Measurements from ENCODE around the gene CBFA2T3.

CBFA2T3 gene

DNA sequence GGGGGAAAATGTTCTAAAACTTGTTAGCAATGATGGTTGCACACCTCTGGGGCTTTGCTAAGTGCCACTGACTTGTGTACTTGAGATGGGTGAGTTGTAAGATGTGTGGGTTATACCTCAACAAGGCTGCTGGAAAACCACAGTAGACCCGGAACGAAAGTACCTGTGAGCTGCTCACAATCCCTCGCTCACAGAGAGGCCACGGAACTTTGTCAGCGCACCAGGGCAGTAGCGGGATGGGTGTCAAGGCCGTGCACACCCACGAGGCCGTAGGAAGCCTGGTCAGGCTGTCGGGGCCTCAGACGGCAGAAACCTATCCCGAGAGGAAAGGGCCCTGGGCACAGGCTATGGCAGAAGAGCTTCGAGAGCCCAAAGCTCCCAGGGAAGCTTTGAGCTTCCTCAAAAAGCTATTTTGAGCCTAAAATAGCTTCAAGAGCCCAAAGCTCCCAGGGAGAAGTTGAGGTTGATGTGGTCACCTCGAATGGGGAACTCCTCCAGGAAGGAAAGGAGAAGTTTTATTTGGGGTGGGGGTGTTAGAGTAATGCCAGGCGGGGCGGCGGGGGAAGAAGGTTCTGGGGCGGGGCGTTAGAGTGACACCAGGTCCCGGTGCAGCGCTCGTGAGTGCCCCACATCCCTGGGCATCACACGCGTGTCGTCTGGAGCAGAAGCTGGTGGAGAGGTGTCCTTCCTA lies 19.0 kb downstream of the CBFA2T3 start:
- DNase-seq, result peak; percentile 18

DNA sequence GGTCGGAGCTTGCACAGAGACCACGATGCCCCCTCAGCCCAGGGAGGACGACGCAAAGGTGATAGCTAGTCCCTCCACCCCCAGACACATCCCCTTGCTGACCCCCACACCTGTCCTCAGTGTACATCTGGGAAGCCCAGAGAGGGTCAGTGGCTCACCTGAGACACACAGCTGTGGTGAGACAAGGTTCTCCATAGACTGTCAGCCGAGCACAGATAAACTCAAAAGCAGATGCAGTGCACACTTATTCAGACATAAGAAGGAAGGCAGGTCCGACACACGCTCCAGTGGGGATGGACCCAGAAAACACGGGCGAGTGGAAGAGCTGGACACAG lies 19.6 kb downstream of the CBFA2T3 start:
- no peak for DNase-seq

DNA sequence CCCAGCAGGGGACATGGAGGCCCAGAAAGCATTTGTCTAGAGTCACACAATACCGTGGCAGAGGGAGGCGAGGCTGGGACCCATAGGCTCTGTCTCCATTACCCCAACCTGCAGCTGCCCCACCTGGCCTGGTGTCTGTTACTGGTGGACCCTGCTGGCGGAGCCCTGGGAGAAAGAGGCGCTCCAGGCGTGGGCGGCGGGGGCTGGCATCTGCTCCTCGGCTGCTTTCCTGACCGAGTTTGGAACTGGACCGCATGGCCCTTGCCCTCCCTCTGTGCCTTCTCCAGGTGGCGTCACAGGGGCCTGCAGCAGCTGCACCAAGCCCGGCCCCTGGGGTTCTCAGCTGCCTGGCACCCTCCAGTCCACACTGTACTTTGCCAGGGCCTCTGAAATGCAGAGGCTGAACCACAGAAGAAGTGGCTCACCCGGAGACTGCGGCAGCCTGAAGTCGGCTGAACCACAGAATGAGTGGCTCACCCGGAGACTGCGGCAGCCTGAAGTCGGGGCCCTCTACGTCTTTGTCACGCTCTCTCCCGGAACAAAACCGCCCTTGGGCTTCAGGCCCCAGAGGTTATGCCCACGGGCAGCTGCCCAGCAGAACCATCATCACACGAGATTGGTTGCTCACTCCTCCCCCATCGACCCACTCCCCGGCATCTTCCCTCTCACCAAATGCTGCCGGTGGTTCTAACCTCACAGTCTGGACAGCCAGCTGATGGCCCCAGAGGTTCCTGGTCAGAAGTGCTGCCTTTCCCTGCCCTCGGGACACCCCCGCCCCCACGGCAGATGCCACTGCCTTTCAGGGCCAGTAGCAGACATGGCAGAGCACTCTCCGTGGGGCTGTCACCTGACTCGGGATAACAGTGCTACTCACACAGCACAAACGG lies 20.2 kb downstream of the CBFA2T3 start:
- no peak for DNase-seq

DNA sequence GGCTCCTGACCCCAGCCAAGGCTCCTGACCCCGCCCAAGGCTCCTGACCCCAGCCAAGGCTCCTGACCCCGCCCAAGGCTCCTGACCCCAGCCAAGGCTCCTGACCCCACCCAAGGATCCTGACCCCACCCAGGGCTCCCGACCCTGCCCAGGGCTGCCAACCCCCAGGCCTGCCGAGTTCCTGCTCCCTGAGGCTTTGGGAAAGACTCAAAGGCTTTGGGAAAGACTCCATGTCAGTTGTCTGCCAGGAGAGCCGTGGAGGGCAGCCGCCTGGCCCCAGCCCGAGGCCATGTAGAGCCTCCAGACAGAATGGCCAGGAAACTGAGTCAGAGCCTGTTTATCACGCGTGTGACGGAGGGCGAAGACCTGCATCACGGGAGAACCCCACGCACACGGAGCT lies 21.1 kb downstream of the CBFA2T3 start:
- no peak for DNase-seq

DNA sequence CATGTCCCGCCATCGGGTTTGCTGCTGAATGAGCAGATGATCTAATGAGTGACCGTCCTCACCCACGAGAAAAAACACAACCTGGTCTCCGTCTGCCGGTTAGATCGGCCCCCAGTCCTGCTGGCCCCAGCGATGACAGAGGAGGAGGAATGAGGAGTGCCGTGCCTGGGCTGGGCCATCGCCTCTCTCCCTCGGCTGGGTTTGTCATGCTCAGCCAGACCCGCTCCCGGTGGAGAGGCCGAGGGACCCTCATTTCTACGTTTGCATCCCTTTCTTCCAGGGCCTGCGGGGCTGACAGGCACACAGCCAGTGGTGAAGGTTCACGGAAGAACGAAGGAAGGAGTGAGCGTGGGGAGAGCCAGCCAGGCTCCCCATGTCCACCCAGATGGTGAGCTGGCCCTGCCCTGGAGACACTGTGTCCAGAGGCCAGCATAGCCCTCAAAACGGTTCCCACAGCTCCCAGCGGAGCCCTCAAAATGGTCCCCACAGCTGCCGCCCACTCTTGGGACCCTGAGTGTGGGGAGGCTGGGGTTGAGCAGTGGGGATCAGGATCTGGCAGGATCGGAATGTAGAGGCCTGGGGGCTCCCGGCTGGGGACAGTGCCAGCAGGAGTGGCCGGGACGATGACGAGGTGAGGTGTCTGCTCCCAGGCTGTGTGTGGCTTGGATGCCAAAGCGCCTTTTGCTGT lies 23.9 kb downstream of the CBFA2T3 start:
- DNase-seq, result no peak

DNA sequence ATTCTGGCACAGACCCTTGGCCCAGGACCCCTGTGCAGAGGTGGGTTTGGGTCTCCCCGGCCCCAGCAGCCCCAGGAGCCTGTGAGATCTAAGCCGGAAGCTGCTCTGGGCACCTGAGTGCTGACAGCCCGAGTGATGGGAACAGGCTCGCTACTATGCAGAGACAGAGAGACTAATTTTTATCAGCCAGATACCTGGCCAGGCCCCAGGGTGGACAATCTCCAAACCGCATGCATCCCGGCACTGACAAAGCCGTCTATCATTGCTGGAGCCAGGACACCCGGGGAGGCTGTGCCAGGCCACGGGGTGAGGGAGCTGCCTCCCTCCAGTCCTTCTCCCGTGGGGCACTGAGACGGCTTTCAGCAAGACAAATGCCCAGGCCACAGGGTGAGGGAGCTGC lies 25.0 kb downstream of the CBFA2T3 start:
- no peak for DNase-seq

DNA sequence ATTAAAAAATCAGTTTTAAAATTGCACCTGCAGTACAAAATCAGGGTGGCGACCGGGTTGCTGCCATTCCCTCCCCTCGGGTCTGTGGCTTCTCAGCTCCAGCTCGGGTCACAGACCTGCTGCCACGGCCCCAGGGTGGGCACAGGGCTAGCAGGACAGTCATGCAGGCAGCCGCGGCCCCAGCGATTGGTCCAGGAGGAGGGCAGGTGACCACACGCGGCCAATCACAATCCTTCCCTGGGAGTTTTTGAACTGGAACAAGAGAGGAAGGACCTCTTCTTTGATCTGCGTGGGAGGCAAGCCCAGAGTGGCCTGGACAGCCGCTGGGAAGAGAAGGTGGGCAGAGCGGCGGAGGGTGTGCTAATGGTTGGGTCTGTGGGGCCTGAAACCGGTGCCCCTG lies 25.5 kb downstream of the CBFA2T3 start:
- DNase-seq, result no peak

DNA sequence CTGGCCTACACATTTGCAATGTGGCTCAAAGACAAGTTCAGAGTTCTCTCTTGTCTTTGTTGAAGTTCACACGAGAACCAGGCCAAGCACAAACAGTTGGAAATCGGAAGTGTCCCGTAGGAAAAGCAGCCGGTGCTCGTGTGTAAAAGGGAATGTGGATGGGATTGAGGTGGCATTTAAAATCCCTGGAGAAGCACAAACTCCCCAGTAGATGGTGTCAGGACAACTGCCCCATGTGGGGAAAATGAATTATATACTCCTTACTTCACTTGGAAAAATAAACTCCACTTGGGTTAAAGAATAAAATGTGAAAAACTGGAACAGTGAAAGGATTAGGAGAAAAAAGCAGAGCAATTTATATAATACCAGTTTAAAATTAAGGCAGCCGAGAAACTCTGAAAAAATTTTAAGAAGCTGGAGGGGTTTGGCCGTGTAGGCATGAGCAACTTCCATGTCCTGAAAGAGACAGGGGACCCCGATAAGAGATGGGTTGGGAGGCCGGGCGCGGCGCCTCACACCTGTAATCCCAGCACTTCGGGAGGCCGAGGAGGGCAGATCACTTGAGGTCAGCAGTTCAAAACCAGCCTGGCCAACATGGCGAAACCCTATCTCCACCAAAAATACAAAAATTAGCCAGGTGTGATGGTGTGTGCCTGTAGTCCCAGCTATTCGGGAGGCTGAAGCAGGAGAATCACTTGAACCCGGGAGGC lies 28.1 kb downstream of the CBFA2T3 start:
- no peak for DNase-seq

DNA sequence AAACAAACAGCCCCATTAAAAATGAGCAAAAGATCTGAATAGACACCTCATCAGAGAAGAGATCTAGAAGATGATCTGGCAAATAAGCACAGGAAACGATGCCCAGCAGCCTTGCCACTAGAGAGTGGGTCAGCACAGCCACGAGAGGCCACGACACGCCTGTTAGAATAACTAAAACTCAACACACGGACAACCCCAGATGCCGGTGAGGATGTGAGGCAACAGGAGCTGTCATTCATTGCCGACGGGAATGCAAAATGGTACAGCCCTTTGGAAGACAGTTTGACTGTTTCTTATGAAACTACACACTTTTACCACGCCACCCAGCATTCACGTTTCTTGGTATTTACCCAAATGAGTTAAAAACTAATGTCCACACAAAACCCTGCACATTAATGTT lies 31.5 kb downstream of the CBFA2T3 start:
- DNase-seq, result no peak

DNA sequence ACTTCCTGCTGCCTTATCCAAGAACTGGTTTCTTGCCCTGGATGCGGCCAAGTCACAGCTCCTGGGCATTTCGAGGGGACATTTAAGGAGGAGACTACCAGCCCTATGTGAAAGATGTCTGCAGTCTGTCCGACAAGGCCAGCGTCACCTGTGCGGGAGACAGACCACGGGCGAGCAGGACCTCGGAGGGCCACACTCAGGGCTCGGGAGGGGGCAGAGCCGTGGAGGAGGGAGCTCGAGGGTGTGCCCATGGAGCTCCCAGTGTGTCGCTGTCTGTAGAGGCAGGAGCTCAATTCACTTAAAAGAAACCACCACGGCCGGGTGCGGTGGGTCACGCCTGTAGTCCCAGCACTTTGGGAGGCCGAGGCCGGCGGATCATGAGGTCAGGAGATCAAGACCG lies 33.3 kb downstream of the CBFA2T3 start:
- no peak for DNase-seq

DNA sequence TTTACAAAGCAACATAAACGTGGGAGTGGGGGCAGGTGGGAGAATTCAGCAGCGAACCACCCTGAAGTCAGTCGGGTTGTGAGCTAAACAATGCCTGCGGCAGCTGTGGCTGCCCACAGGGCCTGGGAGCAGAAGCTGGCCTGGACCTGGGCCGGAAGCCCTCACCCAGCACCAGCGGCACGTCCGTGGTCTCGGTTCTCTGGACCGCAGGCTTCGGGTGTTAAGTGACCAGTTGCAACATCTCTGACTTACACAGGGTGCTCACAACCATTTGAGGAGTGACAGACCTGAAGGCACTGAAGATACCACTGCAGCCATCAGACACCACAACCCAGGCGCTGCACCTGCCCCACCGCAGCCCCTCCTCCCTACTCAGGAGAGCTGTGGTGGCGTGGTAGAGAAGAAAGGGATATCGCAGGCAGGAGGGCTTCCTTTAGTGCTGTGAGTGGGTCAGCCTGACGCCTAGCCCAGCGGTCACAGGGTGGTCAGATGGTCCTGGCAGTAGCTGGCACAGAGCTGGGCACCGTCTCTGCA lies 33.8 kb downstream of the CBFA2T3 start:
- no peak for DNase-seq

DNA sequence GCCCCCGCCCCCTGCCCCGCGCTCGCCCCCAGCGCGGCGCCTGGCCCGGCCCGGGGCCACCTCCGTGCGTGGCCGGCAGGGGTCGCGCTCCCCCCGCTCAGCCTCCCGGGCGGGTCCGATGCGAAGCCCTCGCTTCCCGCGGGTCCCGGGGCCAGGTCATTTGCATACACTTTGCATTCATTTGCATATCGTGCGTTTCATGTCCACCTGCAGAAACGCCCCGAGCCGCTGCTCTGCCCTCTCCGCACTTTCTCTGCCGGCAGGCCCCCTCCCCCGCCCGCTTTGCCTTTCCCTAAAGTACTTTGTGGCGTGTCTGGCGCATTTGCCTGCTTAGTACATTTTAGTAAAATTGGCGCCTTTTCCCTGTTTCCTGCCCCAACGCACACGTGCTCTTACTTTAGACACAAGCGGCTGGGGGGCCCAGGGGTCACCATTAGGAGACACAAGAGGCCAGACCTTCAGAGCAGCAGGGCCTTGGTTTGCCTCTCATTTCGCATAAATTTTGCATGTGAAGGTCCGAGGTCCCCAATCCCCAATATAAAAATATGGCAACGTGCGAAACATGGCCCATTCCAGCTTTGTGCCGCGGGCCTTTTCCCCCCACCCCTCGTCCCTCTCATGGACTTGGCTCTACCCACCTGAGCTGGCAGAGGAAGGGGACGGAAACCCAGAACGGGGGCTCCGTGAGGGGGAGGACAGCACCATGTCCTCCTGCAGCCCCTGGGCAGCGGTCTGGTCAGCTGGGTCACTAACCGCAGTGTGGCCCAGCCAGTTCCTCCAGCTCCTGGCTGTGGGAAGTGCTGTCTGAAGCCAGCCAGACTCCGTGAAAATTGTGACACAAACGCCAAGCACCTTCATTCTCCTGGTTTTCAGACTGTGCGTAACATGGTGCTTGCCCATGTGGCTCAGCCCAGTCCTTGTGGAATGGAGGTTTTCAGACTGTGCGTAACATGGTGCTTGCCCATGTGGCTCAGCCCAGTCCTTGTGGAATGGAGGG lies 34.8 kb downstream of the CBFA2T3 start:
- no peak for DNase-seq

DNA sequence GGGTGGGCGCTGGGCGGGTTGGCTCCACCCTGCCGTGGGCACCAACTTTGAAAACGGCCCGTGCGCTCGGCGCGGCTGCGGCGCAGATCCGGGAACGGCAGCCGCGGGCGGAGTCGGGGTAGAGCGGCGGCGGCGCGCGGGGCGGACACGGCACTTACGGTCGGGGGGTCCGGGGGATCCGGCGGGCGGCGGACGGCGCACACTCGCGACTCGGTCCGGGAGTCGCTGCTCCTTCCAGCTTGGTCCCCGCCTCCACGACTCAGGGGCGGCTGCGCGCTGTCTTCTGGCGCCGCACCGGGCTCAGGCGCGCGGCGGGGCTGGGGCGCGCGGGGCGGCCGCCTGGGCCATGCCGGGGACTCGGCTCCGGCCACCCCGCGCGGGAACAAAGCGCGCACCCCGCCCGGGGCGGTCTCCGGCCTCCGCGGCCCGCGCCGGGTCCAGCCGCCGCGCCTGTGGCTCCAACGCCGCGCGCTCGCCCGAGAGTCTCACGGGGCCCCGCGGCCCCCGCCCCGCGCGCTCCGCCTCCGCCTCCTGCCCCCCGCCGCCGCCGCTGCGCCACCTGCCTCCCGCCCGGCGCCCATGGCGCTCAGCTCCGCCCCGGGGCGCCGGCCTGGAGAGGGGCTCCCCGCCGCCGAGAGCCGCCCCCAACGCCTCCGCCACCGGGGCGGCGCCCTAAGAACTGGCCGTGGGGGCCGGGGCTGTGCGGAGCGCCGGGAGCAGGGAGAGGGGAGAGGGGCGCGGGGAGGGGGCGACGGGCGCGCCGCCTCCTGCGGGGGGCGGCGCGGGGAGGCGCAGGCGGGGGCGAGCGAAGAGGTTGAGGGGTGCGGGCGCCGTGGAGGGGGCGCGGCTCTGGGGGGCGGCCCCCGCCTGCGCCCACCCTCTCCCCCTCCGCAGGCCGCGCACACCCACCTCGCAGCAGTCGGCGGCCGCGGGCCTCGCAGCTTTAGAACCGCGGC lies 35.9 kb downstream of the CBFA2T3 start:
- no peak for DNase-seq

DNA sequence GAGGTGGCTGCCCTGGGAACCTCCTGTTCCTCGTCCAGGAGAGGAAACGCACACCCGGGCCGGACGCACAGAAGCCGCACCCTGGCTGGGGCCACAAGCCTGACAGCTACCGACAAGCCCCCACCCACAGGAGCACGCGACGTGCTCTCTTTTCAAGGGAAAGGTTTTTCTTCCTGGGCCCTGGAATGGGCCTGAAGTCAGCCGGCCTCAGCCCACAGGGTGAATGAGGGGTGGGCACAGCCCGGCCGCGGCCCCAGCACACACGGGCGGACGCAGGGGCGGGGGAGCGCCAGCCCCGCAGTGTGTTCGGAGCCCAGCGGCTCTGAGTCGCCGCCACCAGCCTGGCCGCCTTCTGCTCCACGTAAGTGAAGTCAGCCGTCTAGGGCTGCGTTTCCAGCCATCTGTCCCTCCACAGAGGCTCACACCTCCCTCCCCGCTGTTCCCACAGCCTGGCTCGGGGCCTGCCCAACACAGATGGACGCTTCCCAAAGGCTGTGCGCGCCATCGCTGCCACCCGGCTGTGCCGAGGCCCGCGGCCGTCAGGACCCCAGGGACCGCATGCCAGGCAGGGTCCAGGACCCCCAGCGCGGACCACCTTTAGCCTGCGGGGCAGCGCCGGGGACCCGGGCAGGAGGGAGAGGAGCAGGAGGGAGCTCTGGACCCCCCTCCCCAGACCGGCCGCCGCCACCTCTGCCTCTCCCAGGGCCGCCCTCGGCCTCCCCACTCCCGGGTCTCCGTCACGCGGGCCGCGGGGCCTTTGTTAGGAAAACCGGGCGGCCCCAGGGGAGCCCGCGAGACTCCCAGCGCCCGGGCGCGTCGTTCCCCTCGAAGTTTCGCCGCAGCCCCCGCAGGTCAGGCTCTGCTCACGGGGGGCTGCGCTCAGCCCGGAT lies 36.8 kb downstream of the CBFA2T3 start:
- no peak for DNase-seq

DNA sequence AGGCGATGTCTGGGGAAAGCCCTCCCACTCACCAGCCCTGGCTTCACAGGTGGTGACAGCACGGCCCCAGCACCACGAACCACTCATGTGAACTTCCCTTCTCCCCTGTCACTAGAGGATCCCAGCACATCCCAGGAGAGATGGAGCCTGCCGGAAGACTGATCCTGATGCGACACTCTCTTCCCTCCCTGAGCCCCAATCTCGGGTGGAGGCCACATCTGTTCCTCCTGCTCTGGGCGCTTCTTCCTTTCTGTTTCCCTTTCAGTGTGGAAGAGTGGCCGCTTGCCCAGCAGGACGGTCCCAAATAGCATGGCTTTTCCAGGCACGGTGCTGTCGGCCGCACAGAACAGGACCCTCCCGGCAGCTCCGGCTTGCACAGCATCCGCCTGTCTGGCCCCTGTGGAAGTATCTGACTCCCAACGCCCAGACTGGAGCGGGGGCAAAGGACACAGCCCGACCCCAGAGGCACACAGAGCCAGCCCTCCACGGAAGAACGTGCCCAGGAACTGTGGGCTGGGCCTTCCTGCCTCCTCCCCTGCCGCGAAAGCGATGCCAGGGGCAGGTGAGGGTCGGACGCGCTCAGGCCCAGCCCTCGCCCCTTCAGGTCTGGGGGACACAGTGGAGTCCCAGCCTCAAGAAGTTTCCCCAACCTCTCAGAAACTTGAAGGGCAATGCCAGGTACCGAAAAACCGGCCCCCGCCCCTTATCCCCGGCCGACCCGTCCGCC lies 37.6 kb downstream of the CBFA2T3 start:
- DNase-seq, result no peak

DNA sequence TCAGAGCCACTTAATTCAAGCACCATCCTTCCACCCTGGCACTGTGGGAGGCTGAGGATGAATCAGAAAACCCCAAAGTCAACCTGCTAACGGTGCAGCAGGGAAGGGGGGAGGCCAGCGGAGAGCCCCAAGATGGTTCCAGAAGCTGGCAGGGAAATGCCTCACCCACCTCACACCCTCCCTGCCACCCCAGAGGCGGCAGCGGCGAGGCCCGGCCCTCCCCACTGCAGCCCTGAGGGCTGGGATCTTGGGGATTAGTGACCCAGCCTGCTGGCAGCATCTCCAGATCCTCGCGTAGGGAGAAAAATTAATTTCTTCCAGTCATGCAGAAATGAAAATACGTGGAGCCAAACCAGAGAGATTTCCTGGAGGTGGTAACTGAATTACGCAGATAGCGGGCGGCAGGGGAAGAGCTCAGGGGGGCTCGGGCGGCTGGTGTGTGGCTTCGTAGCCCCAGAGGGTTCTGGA lies 38.2 kb downstream of the CBFA2T3 start:
- no peak for DNase-seq

DNA sequence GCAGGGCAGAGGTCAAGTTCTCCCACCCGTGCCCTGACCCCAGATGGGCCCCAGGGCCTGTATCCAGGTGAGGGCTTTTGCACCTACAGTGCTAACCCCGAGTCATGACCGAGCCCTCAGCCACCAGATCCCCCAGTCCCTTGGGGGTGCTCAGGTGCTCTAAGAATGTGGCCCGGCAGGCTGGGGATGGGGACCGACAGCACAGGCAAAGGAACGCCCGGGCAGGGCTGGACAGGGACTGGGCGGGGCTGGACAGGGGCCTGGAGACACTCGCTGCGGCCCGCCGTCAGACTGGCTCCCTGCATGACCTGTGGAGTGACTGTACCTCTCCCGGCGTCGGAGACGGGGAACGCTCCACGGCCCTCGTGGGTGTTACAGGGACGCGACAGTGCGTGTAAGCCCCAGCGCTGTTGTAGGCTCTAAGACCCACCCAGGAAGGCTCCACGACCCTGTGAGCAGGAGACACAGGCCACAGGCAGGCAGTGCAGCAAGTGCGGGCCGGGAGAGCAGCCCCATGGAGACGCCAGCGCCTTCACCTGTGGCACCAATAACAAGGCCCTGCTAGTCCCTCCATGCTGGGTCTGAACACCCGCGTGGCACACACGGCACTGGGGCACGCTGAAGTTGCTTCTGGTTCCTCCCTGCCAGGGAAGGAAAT lies 38.8 kb downstream of the CBFA2T3 start:
- no peak for DNase-seq

DNA sequence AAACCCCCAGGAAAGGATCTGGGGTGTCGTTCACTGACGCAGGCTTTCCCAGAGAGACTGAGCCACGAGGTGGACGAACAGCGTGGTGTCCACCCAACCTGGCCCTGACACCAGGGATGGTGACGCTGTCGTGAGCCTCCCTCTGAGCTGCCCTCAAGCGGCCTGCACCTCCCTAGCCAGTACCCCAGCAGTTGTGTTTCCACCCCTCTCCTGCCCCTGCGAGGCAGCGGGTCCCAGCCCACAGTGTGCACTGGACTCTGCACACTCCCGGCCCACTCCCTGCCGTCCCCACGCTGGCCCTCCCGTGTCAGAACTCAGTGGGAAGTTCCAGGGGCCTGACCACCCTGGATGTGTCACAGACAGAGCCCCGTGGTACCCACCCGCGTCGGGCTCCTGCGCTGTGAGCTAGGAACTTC lies 39.8 kb downstream of the CBFA2T3 start:
- no peak for DNase-seq

Data from SIG-M5 (cell line).